Stimulated activated naive CD8-positive, alpha-beta T cell treated with anti-CD3 and anti-CD28 coated beads, Interleukin-15, Interleukin-2, amounts not matched to agents 100 U/mL and 50 U/mL, for 24 hours (primary cell): ENCODE results near the gene OR6B2.

Source experiments
- ATAC-seq: fragments of 150-1000 bp; cut with Tn5 transposase; one replicate; pipeline ENCODE4 v1.10.0; 2021
- DNase-seq: peaks from one replicate; pipeline ENCODE4 v3.0.0; 2021

OR6B2 gene

DNA sequence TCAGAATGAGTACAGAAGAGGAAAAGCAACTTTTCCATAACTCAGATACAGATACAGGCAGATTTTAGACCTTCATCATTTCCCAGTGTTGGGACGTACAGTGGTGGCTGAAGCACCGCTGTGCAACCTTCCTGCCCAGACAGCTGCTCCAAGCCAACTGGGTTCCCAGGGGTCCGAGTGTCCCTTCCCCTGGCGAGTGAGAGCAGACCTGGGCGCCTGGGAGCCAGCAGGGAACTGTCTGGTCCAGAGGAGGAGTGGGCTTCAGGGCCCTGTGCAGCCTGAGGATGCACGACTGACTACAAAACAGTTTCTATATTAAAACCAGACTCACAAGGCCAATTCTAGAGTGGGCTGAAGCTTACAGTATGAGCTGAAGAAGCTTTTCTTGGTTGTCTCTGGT, 11.1 kb upstream of the OR6B2 start:
- ATAC-seq (no peak), DNase-seq (no peak)

DNA sequence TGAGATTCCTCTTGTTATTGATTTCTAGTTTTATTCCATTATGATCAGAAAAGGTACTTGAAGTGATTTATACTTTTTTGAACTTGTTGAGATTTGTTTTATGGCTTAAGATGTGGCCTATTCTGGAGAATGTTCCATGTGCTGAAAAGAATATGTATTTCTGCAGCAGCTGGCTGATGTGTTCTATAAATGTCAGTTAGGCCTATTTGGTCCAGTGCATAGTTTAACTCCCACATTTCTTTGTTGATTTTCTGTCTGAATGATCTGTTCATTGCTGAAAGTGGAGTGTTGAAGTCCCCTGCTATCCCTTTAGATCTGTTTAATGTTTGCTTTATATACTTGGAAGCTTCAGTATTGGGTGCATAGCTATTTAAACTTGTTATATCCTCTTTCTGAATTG, 7.1 kb upstream of the OR6B2 start:
- ATAC-seq: no peak
- DNase-seq: no peak

DNA sequence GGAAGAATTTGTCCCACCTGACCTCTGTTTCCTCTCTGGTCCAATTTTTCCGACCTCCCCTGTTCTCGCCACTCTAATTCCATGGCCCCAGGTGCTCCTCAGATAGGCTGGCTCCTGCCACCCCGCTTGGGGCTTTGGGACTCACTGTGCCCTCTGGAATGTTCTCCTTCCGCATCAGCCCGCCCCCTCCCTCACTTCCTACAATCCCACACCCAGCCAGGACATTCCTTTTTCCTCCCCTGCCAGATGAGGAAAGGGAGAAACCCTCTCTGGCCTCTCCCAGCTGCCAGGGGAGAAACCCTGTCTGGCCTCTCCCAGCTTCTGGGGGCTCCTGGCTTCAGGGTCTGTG, 3.1 kb upstream of the OR6B2 start:
- ATAC-seq (no peak), DNase-seq (no peak)

DNA sequence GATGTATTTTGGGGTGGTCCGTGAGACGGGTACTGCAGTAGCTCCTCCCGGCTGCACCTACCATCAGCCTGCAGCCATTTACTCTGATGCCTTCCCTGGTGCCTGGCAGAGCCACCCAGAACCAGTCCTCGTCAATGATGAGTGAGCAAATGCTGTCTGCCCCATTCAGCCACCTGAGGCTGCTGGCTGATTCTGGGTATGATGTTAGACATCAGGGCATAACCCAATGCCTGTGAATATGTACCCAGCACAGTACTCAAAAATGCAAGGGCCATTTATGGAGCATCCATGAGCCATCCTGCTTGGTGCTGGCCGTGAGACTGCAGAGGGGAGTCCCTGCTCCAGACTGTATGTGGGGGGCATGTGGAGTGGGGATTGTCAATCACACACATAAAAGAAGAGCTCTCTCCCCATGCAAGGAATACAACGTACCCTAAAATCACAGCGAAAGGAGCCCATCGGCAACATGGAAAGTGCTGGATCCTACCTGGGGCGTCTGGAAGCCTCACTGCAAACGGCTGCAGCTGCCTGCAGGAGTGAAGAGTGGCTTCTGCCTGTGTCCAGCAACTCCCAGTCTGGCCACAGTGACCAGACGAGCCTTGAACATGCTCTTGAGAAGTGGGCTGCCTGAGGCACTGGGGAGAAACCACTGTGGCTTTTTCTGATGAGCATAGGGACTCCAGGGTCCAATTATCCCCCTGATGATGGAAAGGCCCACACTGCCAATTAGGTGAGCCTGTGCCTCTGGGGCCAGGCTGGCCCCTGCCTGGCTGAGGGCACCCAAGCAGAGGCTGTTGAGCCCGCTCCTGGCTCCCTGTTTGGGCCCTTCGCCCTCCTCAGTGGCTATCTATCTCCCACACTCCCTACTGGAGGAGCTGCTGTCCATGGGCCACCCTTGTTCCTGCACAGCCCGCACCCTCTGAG, 2.4 kb upstream of the OR6B2 start:
- DNase-seq: no peak
- ATAC-seq: no peak

DNA sequence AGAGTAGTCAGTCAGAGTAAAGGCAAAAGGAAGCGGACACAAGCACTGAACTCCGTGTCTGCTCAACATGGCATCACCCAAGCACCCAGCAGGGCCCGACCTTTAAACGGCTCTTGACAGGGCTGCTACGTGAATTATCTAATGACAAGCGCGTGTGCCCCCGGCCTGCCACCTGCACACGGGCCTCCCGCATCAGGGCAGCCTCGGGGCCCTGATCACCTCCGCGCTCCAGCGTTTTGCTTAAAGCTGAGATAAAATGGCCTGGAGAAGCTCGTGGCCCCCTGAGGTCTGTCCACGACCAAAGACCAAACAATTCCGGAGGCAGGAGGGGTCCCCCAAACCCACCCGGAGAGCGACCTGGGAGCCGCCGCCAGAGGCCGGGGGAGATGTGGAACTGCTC, 5.5 kb downstream of the OR6B2 start:
- peak; percentile 33 for ATAC-seq
- DNase-seq: peak; percentile 32

DNA sequence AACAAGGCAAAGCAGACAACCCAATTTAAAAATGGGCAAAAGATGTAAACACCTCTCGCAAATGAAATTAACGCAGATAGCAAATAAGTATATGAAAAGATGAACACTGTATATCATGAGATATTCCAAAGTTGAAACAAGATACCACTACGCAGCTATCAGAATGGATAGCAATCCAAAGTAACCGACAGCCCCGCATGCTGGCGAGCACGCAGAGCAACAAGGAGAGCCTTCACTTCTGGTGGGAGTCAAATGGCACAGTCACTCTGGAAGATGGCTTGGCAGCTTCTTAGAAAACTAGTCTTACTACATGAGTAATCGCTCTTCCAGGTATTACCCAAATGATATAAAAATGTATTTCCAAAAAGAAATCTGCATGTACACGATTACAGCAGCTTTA, 6.4 kb downstream of the OR6B2 start:
- no peak for ATAC-seq
- no peak for DNase-seq

DNA sequence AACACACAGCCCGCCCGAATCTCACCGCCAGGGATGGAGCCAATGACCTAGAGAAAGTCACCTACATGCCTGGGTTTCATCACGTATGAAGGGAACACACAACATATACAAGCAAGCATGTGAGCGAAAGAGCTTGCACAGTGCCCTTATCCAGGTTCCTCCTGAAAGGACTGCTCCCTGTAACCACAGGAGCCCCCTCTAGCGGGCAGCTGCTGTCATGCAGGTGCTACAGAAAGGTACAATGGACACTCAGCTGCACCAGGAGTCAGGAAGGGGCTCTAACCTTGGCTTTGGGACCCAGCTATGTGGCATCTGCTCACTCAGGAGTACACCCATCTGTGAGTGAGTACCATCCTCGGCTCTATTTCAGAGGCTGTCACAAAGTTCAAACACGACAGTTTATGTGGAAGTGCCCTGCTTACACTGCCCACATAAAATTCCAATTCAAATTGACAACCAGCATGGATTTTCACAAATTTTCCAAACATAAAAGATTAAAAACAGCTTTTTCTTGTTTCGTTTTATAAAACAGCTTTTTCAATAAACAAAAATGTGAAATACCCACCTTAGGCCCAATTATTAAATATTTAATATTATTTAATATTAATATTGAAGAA, 8.6 kb downstream of the OR6B2 start:
- DNase-seq (peak; percentile 77), ATAC-seq (peak; percentile 36)

DNA sequence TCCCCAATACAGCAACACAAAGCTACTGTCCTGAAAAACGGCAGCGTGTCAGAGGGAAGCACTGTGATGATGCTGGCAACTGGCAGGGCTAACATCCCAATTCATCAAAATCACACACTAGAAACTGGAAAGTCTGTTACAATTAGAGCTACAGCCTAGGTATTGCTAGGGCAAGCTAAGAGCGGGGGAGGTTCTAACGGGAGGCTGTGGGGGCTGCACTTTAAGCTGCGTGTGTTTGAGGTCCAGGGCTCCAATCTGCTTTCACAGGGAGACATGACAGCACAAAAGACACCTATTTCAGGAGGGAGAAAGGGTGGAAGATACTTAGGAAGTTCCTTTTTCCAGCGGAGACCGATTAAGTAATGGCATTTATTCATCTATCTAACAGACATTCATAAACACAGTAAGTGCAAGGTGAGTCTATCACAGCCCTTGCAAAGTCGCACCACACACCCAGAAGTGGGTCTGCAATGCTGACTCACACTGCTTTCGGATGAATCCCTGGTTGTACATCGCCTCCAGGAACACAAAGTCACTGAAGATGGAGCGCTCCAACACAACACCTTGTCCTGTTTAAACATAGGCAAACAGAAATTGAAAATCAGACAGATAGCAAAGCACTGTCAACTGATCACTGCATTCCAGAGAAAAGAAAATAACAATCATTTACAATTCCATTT, 12.0 kb downstream of the OR6B2 start:
- ATAC-seq (no peak), DNase-seq (no peak)

DNA sequence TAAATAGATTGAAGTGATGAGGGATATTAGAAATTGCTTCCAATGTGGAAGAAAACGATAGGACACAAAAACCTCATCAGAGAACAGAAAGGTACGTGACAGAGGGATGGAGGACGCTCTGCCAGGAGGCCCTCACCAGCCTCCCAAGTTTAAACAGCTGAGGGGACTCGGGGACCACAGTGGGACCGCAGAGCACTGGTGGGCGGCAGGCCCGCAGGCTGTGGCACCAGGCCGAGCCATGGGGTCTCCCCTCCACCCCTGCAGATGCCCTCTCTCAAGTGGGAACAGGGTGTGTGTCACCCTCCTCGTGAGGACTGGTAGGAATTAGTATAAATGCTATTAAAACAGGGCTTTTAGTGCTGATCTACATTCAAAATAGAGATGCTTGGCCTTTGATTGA, 15.9 kb downstream of the OR6B2 start:
- no peak for DNase-seq
- ATAC-seq: no peak

DNA sequence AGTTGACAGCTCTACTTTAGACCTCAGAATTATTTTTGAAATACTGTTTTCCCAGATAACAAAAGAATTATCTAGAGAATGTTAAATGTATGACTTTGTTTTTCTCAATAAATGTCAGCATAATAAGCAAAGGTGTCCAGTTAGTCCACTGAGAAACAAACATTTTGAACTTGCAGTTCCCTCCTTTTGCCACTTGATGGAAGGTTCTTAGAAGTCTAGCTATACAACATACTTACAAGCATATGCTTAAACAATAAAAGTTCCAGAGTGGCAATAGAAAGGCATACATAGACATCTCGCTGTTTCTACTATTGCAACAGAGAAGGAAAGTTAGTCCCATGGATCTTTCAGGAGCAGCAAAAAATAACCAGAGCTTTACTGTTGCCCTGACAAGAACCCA, 16.9 kb downstream of the OR6B2 start:
- ATAC-seq (no peak), DNase-seq (no peak)

DNA sequence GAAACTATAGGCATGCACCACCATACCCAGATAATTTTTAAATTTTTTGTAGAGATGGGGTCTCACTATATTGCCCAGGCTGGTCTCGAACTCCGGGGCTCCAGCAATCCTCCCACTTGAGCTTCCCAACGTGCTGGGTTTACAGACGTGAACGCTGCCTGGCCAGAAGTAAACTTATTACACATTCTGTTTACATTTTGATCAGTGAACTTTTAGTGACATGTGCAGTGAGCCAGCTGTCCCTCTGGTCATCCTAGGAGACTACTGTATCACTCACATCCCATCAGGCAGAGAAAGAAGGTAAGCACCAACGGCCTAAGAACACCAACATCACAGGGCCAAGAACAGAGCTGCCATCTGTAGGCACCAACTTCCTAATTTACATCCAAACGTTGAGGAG, 27.2 kb downstream of the OR6B2 start:
- DNase-seq (no peak), ATAC-seq (no peak)

DNA sequence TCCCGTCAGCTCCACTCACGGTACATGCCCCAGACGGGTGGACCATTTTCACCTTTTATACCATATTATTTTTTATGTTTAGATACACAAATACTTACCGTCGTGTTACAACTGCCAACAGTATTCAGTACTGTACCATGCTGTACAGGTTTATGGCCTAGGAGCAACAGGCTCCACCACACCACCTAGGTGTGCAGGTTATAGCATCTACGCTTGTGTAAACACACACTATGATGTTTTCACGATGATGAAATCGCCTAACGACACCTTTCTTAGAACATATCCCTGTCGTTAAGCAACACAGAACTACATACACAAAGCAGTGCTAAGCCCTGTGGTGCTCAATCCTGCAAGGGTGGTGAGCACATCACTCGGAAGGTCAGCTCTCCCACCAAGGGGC, 29.6 kb downstream of the OR6B2 start:
- ATAC-seq (no peak), DNase-seq (no peak)

DNA sequence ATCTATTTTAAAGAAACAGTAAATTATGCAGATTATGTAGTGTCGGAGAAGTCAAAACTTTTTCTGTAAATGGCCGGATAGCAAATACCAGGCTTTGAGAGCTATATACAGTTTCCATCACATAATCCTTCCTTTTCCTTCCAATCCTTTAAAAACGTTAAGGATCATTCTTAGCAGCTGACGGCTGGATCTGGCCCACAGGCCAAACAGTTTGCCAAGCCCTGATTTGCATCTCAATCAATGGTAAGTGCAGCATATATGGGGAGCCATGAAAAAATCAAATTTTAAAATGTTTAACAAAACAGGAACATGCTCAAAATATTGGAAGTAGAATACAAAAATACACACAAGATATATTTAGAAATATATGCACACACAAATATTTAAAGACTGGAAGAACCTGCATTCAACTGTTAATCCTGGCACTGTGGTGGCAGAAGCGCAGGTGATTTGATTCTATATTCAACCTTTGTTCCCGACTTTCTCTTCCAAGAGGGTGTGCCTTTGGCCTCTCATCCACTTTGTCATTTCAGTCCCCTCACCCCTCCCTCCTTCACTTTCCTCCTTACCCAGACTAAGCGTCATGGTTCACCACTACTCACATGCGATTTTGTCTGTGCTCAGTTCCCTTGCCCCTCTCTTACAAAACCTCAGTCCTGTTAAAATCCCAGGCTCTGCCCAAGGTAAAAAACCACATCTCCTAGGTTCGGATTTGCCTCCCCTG, 32.4 kb downstream of the OR6B2 start:
- ATAC-seq: no peak

DNA sequence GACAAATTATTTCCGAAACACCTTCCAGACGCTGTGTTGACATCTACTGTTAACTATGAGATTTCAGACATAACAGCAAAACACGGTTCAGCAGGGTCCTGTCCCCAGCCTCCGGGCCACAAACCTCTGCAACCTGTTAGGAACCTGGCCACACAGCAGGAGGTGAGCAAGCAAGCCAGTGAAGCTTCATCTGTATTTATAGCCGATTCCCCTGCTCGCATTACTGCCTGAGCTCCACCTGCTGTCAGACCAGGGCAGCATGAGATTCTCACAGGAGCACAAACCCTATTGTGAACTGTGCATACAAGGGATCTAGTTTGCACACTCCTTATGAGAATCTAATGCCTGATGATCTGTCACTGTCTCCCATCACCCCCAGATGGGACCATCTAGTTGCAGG, 36.1 kb downstream of the OR6B2 start:
- ATAC-seq: no peak

More for the DNA sequence above, 32.4 kb downstream of the OR6B2 start:
- no peak for DNase-seq

DNA sequence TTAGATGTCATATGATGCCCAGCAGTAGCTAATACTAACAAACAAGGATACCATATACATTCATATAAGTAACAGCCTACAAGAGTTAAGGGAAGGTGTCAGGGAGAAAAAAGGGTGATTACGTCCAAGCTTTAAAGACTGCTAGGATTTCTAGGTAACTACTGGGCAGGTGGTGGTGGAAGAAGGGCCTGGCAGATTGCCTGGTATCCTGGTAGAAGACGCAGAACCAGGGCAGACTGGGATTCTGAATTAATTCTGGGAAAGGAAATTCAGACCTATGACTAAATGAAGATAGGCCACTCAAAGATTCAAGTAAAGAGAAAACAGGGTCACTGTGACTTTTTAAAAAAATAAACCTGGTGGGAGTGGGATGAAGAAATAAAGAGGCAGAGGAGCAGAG, 36.9 kb downstream of the OR6B2 start:
- no peak for ATAC-seq
- no peak for DNase-seq

More for the DNA sequence above, 36.1 kb downstream of the OR6B2 start:
- DNase-seq: no peak

DNA sequence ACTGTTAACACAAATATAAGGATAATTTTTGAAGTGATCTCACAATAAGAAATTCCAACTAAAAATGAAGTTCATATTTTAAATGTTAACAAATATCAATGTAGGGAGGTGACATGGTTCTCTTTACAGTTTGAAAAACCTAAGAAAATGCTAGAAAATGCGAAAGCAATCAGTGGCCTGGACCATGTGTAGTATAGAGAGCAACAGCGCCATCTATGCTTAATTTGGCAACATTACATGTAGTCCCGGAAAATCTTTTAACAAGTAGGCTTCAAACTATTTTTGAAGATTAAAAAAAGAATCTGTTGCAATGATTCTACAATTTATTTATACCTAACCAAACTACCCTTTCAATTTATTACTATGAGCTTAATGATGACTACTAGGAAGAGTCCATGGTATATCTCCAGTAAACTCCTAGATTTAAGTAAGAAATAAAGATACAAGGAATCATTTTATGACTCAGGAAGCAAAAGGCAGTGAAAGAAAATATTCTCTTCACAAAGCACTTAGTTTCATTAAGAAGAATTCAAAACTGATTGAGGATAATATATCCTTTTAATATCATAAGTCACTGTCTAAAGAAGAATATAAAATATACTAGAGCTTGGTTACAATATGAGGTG, 38.4 kb downstream of the OR6B2 start:
- DNase-seq: no peak

DNA sequence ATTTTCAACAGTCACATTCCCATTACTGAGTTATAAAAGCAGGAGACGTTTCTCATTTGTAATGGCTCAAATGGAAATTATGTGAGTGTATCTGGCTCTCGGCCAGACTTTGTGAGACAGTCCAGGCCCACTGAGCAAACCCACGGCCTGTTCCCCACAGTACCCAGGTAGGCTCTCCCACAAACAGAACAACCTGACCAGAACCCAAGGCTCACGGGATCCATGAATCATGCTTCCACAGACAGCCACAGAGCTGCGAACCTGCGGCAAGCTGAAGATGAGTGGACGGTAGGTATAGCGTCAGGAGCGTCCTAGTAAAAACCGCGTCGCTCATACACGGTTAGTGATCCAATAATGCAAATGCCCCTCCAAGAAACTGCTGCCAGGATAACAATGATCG, 39.3 kb downstream of the OR6B2 start:
- DNase-seq: no peak
- ATAC-seq: no peak

More for the DNA sequence above, 38.4 kb downstream of the OR6B2 start:
- ATAC-seq: no peak

DNA sequence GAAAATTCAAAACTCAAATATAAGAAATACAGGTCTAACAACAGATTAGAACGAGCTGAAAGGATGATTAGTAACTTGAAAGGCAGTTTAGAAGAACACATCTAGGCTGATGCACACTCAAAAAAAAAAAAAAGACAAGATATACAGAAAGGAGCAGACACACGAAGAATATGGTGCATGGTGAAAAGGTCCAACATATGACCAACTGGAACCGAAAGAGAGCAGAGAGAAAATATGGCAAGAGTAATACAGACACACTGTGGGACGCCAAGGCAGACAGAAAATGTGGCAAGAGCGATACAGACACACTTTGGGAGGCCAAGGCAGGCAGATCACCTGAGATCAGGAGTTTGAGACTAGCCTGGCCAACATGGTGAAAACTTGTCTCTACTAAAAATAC, 44.9 kb downstream of the OR6B2 start:
- ATAC-seq (no peak), DNase-seq (no peak)

DNA sequence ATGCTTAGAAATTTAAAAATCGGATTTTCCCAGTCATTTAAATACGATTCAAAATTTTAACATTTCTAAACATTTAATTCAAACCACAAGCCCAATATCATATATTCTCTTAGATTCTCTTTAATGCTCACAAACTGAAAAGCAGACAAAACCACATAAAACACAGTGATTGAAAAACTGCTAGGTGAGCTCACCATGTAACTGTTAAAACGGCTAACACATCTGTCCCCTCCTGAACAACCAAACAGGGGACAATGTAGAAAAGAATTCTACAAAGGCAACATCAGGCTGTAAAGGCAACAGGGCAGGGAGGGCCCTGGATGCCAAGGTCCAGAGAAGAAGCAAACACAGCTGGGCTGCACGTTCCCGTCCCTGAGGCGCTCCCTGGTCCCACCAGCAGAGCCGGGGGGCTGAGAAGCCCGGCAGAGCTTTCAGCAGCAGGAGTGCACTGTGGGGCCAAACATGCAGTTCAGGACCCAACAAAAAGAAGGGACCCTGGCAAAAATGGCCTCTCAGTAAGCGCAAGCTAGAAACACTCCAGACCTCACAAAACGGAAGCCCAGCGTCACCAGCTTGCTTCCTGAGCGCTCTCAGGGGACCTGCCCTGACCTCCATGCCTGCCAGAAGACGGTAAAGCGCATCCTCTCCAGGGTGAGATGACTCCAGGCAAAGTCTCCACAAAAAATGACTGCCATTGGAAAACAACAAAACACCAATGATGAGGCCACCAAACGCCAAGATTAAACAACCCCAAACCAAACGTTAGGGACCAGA, 45.6 kb downstream of the OR6B2 start:
- ATAC-seq (no peak), DNase-seq (no peak)

DNA sequence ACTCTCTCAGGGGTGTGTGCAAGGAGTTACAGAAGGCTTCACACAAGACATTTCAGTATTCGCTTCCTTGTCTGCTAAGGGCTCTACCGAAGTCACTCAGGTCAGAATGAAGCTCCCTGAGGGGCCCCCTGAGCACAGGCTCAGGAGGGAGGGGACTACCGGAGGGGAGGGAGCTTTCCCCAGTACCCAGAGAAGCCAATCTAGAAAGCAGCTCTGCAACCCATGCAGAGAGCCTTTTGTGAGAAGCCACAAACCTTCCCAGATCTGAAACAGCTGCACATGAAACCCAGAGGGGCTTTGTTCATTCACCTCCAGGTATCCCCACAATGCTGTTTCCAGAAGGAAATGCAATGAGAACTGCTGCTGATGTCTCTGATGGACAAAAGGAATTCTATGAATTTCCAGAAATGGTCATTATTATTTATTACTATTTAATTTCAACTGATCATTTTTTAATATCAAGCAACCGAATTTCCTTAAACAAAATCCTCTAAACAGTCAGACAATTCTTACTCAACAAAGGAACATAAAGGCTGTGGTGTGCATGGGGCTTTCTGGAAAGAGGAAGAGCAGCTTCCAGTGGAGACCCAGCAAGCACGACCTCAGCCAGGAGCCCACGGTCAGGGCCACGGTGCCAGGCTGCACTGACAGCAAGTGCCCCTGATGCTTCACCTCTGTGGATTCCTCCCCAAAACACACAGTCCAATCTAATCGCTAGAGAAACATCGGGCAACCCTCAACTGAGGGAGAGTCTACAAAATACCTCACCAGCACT, 47.0 kb downstream of the OR6B2 start:
- no peak for DNase-seq
- no peak for ATAC-seq
